GM12801 (cell line): Measurements from ENCODE around the gene FAM171A1.

Source experiments
- TF ChIP-seq, protein P1 (sequence below): IDR thresholded peaks from one replicate; pipeline ENCODE4 v1.5.1; 2011; ENCODE audit warnings: control low read depth; ENCODE audit not compliant: insufficient read length; ENCODE audit errors: extremely low read depth

The FAM171A1 gene

DNA sequence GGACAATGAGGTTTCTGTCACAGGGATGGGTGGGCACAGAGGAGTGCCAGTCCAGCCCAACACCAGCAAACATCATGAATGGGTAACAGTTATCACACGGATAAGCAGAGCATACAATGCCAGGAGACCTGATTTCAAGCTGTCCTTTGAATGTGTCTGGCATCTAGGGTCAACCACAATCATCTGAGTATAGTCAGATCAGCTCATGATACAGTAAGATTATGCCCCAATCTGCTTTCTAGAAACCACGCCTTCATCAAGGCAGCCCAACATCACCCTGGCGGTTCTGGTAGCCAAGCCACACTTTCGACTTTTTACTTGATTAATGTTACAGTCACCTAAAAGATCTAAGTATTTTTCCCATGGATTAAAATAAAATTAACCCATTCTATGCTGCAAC, 10.5 kb downstream of the FAM171A1 start:
- TF ChIP-seq, protein P1, sequence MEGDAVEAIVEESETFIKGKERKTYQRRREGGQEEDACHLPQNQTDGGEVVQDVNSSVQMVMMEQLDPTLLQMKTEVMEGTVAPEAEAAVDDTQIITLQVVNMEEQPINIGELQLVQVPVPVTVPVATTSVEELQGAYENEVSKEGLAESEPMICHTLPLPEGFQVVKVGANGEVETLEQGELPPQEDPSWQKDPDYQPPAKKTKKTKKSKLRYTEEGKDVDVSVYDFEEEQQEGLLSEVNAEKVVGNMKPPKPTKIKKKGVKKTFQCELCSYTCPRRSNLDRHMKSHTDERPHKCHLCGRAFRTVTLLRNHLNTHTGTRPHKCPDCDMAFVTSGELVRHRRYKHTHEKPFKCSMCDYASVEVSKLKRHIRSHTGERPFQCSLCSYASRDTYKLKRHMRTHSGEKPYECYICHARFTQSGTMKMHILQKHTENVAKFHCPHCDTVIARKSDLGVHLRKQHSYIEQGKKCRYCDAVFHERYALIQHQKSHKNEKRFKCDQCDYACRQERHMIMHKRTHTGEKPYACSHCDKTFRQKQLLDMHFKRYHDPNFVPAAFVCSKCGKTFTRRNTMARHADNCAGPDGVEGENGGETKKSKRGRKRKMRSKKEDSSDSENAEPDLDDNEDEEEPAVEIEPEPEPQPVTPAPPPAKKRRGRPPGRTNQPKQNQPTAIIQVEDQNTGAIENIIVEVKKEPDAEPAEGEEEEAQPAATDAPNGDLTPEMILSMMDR, result no peak

DNA sequence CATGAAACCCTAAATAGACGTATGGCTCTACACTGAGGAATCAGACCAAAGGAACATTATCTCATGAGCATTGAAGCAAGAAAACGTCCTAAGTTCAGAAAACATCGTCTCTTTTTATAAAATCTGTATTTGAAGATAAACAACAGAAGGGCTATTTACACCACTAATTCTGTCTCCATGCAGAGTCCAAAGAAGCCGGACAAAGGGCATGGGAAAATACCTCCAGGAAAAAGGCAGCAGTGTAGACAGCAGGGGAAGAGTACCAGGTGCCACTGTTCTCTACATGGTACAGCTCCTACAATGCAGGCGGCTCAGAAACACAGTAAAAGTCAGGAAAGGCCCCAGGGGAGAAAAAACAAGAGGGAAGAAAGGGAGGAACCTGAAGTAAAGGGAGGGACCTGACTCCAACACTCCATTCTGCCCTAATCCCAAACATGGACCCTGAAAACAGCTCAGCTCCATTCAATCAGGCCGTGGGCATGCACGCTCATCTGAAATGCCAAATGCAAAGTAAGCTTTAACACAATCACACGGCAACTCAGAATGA, 17.5 kb downstream of the FAM171A1 start:
- TF ChIP-seq, protein P1, result no peak

DNA sequence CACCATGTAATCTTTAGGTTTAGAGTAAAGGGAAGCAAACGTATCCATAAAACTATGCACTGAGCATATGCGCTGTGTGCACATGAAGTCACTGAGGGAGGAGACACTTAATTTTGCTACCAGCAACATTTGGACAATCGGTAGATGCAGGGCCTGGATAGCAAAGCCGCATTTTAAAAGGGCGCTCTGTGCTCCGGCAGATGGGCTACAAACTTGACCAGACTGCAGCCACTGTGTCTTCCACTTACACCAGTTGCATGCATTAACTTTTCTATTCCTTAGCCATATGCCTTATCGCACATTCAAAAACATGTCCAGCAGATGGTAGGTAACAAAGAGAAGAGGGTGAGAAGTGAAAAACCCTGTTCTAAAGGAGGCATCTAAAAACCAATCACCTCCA, 18.3 kb downstream of the FAM171A1 start:
- TF ChIP-seq, protein P1, result no peak

DNA sequence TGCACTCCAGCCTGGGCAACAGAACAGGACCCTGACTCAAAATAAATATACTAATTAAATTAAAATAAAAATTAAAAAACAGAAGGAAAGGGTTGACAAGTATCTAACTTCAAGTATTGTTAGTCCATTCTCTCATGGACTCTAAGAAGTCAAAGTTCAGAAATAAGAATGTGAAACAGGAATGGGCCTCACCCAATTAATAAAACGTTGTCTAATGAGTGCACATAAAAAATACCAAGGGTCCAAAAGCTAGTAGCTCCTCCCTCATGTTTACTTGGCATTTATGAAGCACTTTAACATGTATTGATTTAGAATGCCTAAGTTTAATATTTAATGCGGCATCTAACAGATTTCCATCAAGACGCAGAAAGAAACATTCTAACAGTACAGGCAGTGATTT, 18.9 kb downstream of the FAM171A1 start:
- TF ChIP-seq, protein P1, result no peak

DNA sequence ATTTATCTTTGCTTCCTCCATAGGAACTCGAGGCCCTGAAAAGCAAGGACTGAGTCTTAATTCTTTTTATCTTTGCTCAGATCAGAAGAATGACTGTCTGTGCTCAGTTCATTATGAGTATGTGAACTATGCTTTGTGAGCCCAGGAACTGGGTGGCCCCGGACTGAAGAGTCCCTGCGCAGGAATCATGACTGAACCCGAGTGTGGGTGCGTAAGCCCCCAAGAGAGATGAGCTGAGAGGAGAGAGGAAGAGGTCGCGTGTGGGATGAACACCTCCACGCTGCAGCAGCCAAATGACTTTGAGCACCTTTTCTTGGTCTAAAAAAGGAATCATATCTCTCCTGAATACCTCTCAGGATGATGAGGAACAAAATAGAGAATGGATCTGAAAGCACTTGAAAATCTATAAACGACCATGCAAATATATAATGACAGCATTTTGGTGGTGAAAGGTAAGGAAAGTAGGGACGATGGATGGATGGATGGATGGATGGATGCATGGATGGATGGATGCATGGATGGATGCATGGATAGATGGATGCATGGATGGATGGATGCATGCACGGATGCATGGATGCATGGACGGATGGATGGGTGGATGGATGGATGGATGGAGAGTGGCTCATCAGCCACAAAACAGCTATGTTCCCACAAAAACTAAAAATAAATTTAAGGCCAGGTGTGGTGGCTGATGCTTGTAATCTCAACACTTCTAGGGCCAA, 19.8 kb downstream of the FAM171A1 start:
- TF ChIP-seq, protein P1, result no peak

DNA sequence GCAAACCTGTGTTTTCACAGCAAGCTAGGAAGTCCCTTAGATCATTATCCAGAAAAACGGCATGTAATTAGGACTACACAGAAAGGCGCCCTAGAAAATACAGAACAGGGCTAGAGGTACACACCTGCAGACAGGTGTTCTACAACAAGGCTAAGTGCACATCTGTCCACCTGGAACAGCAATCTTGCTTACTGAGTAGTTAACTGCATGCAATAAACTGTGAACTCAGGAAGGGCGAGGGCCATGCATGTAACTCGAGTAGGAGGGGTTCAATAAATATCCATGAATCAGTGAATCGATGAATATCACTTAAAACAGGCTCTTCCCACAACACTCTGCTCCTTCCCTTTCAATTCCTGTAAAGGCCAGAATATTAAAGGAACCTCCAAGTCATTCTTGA, 22.0 kb downstream of the FAM171A1 start:
- TF ChIP-seq, protein P1, result no peak

DNA sequence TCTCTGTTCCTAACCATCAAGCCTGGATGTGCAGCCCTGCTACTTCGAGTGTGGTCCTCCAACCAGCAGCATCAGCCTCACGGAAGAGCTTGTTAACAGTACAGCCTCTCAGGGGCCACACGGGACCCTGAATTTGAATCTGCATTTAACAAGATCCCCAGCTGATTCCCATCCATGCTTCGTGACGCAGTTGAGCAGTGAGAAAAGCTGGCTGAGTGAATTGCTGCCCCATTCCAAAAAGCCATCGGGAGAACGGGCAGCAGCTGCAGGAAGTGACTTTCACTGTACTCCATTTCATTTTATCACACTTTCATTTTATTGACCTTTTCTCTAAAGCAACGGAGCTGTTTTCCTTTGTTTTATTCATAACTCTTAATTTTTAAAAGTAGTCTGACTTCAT, 22.5 kb downstream of the FAM171A1 start:
- TF ChIP-seq, protein P1, result no peak

DNA sequence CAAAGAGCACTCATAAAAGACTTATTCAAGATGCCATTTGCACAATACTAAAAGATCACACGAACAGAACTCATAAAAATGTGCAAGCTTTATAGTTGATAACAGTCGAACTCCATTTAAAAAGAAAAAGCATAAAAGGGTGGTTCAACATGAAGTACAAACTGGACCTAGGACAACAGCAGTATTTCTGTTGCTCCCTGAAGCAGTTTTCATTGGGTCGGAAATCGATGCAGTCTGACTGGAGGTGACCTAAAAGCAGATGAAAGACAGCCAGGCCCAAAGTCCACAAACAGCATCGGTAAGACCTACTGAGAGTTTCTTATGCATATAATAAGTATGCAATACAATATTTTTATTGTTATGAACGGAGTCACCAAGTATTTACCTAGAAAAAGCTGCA, 23.9 kb downstream of the FAM171A1 start:
- TF ChIP-seq, protein P1, result no peak
